Spinal cord (tissue), 10 donors: Measurements from ENCODE around the gene MSMP. TPM values are rescaled to one million over a fixed set of nuclear protein-coding genes. Genes with fewer than 3 reads are reported as not detected.

Experiments
- DNase-seq, 6 donors: peaks; one replicate each; pipeline versions ENCODE4 v3.0.0 to v3.0.0-alpha.2; 2013 to 2015; ENCODE audit warnings: low spot score in 6 of 6, low read depth in 4 of 6
- H3K27ac ChIP-seq: one replicate; pipeline ENCODE4 v1.5.1; 2013; ENCODE audit warnings: low read depth, low read length, control low read depth
- H3K27me3 ChIP-seq: one replicate; pipeline ENCODE4 v1.6.1; 2013; ENCODE audit warnings: low read length; ENCODE audit not compliant: control insufficient read depth, insufficient read depth
- H3K36me3 ChIP-seq: one replicate; pipeline ENCODE4 v1.6.1; 2013; ENCODE audit warnings: low read length; ENCODE audit not compliant: control insufficient read depth, insufficient read depth
- H3K4me1 ChIP-seq: one replicate; pipeline ENCODE4 v1.6.1; 2013; ENCODE audit warnings: low read length; ENCODE audit not compliant: control insufficient read depth, insufficient read depth
- H3K4me3 ChIP-seq: one replicate; pipeline ENCODE4 v1.5.1; 2013; ENCODE audit warnings: low read depth, low read length, control low read depth
- H3K9me3 ChIP-seq: one replicate; pipeline ENCODE4 v1.6.1; 2013; ENCODE audit warnings: low read length; ENCODE audit not compliant: control insufficient read depth, insufficient read depth
- WGBS: methylation state at CpG from one replicate; pipeline ENCODE4 v1.1.5; 2013; ENCODE audit warnings: missing lambda C conversion rate; ENCODE audit not compliant: insufficient coverage; 5-methylcytosine and 5-hydroxymethylcytosine counted together
- polyA plus RNA-seq, 2 donors: library from polyadenylated mRNA; unstranded; fragments of 120-200 nt; gene quantifications; one replicate each; pipeline ENCODE4 v1.2.1, GENCODE V29; 2013; ENCODE audit not compliant: insufficient read length in 2 of 2
- total RNA-seq, 2 donors: library from RNA; depleted of rRNA in 1 of 2; stranded (reverse); fragments of 120-200 nt in 1 of 2; fragments of >200 nt in 1 of 2; gene quantifications; one replicate each; pipeline versions ENCODE4 v1.2.3 to v1.2.4, GENCODE V29; 2013 to 2014
- donor health status: healthy.

The MSMP gene
- total and polyA plus RNA-seq, 4 donors, result 0.77 to 1.6 TPM; not detected in 2

DNA sequence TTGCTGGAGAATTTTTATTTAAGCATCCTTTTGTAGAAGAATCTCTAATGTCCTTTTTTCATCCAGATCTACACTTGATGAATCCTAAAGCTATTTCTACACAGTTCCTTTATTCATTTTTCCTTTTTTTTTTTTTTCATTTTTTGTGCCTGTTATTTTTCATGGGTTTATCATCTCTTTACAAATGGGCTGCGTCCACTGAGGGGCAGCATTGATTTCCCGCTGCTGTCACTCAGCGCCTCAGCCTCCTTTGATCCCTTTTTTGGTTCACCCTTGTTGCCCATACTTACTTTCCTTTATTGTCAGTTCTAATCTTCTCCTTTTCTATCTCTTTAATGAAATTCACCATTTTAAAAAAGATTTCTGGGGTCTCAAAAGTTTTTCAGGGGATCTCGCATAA, 5.7 kb upstream of the MSMP start:
- Histone ChIP-seq H3K36me3 (peaks cover 5% of the 10 kb centered on the region), H3K4me1 (peaks cover 11% of the 10 kb centered on the region), H3K9me3 (no peaks in the 10 kb centered on the region), H3K4me3 (no peak overlapping the region), H3K27me3 (no peaks in the 10 kb centered on the region), H3K27ac (no peak overlapping the region)
- DNase-seq, result no peak
- whole genome bisulfite sequencing, result 93% methylated on average over 4 of the region's 4 CpGs

DNA sequence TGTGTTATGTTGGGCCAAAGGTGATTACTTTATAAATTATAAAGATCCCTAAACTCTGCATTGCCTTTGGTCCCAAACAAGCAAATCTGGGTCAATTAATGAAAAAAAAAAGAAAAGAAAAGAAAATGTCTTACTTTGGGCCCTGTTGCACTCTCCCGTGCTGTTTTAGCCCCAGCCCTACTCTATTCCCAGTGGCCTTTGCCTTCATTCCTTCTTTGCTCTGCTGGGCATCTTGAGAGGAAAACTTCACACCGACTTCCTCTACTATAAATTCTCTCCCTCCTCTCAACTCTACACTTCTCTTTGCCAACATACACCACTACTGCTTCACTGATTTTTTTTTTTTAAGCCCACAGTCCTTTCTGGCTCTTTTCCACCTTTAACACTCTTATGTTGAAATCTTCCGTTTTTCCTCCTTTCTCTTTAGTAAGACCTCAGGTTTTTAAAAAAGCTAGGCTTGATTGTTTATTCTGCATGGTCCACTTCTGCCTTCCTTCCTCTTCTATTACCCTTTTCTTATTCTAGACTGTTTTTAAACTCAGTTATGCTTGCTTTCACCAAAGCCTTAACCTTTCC, 4.5 kb upstream of the MSMP start:
- no peak for DNase-seq
- peaks cover 11% of the 10 kb centered on the region for H3K4me1 ChIP-seq
- H3K9me3 ChIP-seq, result no peaks in the 10 kb centered on the region
- H3K27me3 ChIP-seq, result no peaks in the 10 kb centered on the region
- no peak overlapping the region for H3K4me3 ChIP-seq
- 45% methylated on average over 2 of the region's 3 CpGs for WGBS
- peak overlapping the region; percentile 92 for H3K27ac ChIP-seq
- H3K36me3 ChIP-seq, result peaks cover 16% of the 10 kb centered on the region

DNA sequence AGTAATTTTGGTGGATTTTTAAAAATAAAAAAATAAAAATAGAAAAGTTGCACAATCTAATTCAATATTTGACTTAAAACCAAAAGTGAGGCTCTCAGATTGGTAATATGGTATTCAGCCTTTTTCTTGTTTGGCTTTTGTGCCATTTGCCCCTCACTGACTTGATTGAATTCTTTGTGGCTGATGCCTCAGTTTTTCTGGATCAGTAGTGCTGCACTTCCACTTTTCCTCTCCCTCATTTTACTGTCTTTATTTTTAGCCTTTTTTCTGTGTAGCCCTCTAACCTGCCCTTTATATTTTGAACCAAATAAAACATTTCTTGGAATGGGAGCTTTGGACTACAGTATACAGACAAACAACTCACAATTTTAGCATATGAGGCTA, 3.8 kb upstream of the MSMP start:
- Histone ChIP-seq H3K27ac (peak overlapping the region; percentile 92), H3K27me3 (no peaks in the 10 kb centered on the region), H3K4me3 (peak overlapping the region; percentile 79)

DNA sequence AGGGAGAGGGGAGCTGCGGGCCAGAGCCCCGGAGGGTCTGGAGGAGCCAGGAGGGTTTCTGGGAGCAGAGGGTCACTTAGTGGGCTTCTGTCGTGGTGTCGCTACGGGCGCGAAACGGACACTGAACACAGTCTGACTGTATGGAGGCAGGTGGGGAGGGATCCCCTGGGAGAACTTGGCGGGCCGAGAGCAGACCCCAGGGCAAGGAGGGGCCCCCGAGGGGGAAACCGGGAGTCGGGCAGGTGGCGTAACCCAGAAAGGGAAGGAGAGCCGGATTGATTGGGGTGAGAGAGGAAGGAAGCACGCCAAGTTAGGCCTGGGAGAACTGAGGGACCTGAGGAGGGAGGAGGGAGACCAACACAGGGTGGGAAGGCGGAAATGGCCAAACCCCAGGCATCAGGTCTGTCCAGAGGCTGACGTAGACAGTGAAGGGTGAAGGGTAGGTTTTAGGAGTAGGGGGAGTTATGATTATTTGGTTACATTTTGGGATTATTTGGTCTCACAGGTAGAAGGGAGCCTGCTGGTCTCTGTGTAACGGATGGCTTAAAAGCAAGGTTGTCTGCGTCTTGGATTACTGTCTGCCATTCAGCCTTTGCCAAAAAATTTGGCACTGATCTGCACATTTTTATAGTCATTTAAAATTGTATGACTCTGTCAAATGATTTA, 3.3 kb upstream of the MSMP start:
- Histone ChIP-seq H3K36me3 (peaks cover 28% of the 10 kb centered on the region), H3K9me3 (no peaks in the 10 kb centered on the region), H3K27me3 (no peaks in the 10 kb centered on the region), H3K27ac (peak overlapping the region; percentile 92), H3K4me3 (peak overlapping the region; percentile 79), H3K4me1 (peaks cover 11% of the 10 kb centered on the region)
- peak in 2 of 6 donors; percentile 66 to 76 for DNase-seq
- under 1% methylated on average over 18 of the region's 20 CpGs for WGBS

More for the DNA sequence above, 3.8 kb upstream of the MSMP start:
- peaks cover 23% of the 10 kb centered on the region for H3K36me3 ChIP-seq
- DNase-seq, result no peak
- H3K4me1 ChIP-seq, result peaks cover 11% of the 10 kb centered on the region
- no peaks in the 10 kb centered on the region for H3K9me3 ChIP-seq

DNA sequence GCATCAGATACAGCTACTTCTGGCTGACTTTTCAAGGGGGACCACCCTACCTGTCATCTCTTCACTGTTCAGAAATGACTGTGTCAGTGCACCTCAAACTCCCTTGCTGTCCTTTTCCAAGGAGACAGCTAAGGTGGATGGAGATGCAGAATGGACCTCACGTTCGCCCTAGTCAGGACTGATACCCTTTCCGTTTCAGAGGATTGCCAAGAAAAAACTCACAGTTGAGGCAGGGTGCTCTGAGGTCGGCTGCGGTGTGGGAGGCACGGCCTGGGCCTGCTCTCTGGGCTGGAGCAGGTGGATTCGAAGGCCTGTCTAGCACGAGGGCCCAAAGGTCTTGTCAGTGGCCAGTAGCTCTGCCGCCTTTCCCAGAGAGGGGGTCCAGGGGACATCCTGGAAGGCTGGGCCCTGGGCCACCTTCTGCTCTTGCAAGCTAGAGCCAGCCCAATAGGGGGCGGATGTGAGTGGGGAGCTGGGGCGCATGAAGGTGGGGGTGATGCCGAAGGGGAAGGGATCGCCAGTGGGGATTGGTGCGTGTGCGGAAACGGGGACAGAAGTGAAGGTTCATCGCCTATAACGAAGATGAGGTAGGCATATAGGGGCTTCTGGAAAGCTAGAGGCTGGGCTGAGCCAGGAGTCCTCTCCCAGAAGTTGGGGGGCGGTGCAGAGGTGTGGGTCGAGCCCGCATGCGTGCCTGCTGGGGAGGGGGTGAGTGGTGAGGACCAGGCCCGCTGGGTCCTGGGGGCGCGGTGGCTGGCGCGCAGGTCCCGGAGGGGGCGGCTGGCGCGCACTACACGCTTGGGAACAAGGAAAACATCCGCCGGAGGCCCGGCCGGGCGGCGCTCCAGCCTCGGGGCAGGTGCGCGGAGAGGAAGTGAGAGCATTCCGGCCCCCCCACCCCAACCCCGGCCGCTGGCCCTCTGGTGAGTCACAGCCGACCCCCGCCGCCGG, 2.5 kb upstream of the MSMP start:
- H3K27ac ChIP-seq, result peak overlapping the region; percentile 92
- H3K9me3 ChIP-seq, result no peaks in the 10 kb centered on the region
- peak in 2 of 6 donors; percentile 82 to 84 for DNase-seq
- peaks cover 11% of the 10 kb centered on the region for H3K4me1 ChIP-seq
- no peaks in the 10 kb centered on the region for H3K27me3 ChIP-seq
- WGBS, result 12% methylated on average over 39 of the region's 48 CpGs
- peaks cover 37% of the 10 kb centered on the region for H3K36me3 ChIP-seq
- peak overlapping the region; percentile 79 for H3K4me3 ChIP-seq

DNA sequence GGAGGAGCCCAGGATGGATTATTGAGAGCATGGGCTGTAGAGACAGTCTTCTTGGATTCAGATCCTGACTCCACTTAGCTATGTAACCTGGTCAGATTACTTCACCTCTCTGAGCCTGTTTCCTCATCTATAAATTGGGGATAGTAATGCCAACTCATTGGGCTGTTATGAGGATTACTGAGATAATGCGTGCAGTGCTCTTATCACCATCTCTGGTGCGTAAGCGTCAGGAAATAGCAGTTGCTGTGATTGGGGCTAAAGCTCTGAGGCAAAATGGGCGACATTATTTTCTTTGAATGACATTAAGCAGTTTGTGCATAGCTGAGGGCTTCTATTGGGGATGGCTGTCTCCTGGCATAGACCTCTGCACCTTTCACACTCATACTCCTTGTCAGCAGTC, 995 bp upstream of the MSMP start:
- Histone ChIP-seq H3K9me3 (no peaks in the 10 kb centered on the region), H3K27ac (no peak overlapping the region), H3K4me3 (no peak overlapping the region), H3K36me3 (peaks cover 47% of the 10 kb centered on the region), H3K27me3 (no peaks in the 10 kb centered on the region), H3K4me1 (peaks cover 17% of the 10 kb centered on the region)
- whole genome bisulfite sequencing, result 93% methylated on average over 2 of the region's 4 CpGs
- no peak for DNase-seq

DNA sequence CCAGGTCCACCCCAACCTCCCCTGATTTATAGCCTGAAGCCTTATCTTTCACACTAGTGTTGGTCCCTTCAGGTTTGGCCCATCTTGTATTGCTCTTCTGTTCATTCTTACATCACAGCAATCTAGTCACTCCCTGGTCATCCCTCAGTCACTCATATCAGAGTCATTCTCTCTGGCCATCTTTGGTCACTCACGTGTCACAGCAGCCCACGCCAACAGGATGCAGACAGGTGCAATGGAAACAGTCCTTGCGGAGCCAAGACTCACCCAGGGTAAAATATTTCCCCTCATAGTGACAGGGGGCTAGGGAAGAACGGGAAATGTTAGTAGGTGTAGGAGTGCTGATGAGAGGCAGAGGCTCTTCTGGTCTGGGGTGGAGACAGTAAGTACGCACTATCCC, 610 bp downstream of the MSMP start:
- H3K36me3 ChIP-seq, result peaks cover 47% of the 10 kb centered on the region

DNA sequence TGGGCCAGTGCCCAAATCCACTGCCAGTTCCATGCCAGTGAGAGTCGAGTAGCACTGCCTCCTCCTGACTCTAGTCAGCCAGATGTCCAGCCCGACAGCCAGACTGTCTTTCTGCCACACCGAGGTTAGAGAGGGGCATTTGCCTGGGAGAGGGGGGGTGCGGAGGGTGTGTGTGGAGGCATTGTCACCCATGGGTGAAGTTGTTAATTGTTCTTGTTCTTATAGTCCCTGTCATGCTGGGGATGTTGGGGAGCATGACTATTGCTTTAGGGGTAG, 3.9 kb downstream of the MSMP start:
- peak overlapping the region; percentile 83 for H3K4me3 ChIP-seq
- H3K27me3 ChIP-seq, result no peaks in the 10 kb centered on the region
- H3K36me3 ChIP-seq, result peaks cover 46% of the 10 kb centered on the region
- no peaks in the 10 kb centered on the region for H3K9me3 ChIP-seq
- no peak for DNase-seq
- 54% methylated on average over 3 of the region's 4 CpGs for WGBS
- peak overlapping the region; percentile 60 for H3K27ac ChIP-seq
- H3K4me1 ChIP-seq, result peaks cover 27% of the 10 kb centered on the region

More for the DNA sequence above, 610 bp downstream of the MSMP start:
- DNase-seq, result no peak
- WGBS, result 87% methylated on average over 2 of the region's 5 CpGs
- Histone ChIP-seq H3K27me3 (no peaks in the 10 kb centered on the region), H3K4me3 (no peak overlapping the region), H3K9me3 (no peaks in the 10 kb centered on the region), H3K27ac (no peak overlapping the region), H3K4me1 (peaks cover 26% of the 10 kb centered on the region)

DNA sequence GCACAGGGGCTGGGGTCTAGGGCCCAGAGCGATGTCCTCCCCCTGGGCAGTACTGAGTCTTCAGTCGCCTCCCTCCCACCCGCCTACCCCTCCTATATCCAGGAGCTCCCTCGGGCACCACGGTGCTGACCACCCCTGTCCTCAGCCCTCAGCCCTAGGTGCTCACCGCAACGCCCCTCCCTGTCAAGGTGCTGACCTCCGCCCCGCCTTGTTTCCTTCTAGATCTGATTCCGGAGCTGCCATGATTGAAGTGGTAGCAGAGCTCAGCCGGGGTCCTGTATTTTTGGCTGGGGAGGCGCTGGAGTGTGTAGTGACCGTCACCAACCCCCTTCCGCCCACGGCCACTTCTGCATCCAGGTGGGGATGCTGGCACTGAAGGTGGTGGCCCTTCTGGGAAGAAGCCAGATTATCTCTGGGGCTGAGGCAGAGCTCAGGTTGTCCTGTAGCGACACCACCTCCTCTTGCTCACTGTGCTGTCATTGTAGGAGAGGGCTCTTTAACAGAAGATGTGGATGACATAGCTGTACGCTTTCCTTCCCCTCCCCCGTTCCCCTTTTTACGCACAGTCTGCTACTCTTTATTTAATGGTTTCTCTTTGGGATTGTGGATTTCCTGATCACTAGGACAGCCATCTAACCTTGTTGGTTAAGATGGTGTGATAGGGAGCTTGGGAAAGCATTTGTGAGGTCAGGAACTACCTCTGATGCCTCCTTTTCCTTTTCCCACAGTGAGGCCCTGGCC, 4.4 kb downstream of the MSMP start:
- WGBS, result 0% methylated on average over 11 of the region's 19 CpGs
- Histone ChIP-seq H3K4me1 (peaks cover 31% of the 10 kb centered on the region), H3K27ac (peak overlapping the region; percentile 60), H3K4me3 (peak overlapping the region; percentile 83), H3K27me3 (no peaks in the 10 kb centered on the region), H3K36me3 (peaks cover 51% of the 10 kb centered on the region), H3K9me3 (no peaks in the 10 kb centered on the region)
- peak in 2 of 6 donors; percentile 35 to 55 for DNase-seq
